SIG-M5 (cell line): Measurements from ENCODE around the gene MSI2.

ENCODE experiments used
- DNase-seq: peaks from one replicate; lab custom pipeline; 2025; lab: John Stamatoyannopoulos, UW

Gene MSI2

GRCh38 chr17:57395721-57396321, 139.5 kb downstream of the MSI2 start:
- no peak for DNase-seq

- DNase-seq = no peak
These were observed 140.2 kb downstream of the MSI2 start for GRCh38 chr17:57396511-57396921.

- no peak for DNase-seq
These were observed 141.1 kb downstream of the MSI2 start for GRCh38 chr17:57397402-57397801.

DNA sequence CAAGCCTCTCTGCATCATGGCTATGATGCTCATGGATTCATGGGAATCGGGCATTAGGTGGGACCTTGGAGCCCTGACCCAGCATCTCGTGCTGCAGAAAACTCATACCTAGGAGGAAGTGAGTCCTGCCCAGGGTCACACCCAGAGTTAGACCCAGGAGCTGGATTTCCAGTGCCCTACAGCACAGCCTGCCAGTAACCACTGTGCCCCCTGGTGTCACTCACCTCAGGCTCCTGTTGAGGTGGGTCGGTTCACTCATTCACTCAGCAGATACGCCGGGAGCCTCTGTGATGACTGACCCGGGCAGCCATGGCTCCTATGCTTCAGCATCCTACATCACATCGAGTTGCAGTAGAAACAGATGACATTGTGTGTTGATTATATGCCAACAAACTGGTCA, 143.4 kb downstream of the MSI2 start:
- no peak for DNase-seq

DNA sequence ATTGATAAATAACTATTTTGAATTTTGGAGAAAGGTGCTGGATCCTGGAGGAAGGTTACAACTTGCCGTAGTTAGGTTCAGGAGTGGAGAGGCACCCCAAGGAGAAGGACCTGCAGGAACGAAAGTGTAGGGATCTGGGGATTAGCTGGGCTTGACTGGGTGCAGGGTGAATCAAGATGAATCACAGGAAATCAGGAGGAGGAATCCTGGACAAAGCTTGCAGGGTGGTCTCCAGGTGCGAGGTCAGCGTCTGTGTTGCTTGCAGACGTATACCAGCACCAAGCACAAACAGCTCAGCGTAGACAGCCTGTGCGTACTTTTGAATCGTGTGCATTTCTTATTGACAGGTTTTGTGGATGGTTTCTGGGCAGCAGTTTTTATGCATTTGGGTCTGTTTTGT, 144.3 kb downstream of the MSI2 start:
- no peak for DNase-seq

DNA sequence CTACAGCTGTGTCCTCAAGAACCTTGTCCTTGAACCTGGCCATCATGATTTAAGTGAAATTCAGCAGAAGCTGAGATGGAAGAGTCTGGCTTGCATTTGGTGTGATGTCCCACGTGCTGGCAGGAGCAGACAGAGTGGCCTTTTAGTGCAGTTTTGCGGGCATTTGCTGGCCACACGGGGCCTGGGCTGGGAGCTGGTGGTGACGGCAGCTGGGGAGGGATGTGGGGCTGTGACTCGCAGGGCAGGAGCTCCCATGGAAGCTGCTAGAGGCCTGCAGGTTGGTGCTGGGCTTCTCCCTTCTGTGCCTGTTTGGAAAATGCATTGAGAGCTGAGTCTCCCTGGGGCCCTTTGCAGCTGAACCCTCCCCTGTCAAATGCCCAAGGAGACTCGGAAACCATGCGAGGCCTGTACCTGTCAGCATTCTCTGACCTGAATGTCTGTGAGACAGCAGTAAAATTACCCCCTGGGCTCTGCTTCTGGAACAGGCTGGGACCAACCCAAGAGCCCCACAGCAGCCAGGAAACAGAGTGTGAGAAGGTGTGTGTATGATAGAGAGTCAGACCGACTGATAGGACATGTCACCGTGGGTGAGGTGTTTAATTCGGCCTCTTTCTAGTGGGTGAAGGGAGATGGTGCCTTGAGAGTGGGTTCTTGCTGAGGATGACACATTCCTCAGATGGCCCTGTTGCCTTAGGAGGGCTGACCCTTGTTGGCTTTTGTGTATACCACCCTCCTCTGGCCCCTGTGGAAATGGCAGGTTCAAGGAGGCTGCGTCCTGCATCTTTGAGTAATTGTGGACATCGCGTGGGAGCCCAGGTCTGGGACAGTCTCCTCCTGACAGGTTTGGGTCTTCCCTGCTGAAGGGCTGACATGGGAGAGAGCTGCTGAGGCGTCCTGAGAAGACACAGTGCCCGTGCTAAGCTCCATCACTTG, 145.5 kb downstream of the MSI2 start:
- DNase-seq = no peak

DNA sequence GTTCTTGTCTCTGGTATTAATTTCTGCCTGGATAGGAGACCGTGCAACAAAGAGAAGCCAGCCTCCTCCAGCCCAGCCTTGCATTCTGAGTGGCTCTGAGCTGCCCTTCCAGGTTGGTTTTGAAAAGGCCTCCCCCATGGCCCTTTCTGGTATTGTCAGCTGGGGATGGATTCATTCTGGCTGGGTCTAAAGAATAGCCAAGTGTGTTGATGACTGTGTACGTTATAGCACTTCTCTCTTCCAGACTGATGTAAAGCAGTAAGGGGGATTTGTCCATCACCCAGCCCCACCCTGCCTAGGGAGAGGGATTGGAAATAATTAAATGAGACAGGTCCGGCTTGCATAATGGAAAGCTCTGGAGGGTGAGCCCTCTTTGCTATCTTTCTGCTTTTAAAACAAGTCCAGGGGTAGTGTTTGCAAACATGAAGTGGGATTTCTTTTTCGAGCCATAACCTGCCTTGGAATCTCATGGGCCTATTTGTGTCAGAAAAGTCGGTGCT, 146.4 kb downstream of the MSI2 start:
- no peak for DNase-seq

DNA sequence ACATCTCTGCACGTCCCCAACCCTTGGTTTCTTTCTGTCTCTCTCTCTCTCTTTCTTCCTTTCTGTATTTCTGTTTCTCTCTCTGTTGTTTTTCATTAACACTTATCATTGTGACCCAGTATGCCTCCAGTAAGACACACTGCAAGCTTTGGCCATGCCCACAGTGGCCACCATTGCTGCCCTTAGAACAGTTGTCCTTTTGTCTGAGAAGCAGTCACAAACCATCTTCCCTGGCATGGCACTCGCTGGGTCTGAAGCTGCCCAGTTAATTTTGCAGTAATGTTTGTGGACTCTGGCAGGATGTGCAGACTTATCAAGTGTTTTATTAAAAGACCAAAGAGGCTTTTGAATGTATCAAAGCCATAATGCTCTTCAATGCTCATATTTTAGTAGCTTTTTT, 146.9 kb downstream of the MSI2 start:
- DNase-seq = no peak

DNA sequence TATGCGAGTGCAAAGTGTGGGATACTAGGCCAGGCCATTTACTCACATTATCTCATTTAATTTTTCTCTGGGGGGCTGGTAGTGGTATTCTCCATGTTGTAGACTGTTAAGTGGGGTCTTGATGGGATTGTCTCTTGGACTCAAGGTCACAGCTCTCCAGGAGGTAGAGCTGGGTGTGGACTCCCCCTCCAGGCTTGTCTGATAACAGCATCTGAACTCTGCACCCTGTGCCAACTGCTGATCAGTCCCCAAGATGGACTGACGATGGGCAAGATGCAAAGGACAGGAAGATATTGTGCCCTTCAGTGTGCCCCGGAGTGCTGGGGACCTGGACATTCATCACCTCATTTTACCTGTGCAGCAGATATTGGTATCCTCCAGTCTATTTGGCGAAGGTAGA, 147.8 kb downstream of the MSI2 start:
- DNase-seq = no peak

DNA sequence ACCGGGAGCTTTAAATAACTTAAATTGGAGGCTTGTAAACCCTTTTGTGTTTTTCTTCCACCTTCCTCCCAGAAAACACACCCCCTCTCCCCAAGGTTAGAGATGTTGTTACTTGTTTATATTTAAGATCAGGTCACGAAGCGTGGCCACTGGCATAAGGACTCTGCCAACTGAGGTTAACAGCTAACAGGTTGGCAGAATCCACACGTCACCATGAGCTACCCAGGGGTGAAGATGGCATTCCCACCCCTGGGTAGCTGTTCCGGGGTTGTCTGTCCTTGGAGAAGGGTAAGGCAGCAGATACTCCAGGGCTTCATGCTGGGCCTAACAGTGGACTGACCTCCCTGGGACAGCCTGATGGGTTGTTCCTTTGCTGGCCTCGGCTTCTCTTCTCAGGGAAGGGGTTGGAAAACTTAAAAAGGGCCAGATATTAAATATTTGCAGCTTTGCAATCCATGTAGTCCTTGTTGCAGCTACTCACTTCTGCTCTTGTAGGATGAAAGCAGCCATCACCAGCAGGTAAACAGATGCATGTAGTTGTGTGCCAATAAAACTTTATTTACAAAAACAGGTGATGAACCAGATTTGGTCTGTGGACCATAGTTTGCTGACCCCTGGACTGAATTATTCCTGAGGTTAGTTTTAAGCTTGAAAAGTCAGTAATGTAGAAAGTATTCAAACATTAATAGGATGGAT, 148.6 kb downstream of the MSI2 start:
- no peak for DNase-seq

DNA sequence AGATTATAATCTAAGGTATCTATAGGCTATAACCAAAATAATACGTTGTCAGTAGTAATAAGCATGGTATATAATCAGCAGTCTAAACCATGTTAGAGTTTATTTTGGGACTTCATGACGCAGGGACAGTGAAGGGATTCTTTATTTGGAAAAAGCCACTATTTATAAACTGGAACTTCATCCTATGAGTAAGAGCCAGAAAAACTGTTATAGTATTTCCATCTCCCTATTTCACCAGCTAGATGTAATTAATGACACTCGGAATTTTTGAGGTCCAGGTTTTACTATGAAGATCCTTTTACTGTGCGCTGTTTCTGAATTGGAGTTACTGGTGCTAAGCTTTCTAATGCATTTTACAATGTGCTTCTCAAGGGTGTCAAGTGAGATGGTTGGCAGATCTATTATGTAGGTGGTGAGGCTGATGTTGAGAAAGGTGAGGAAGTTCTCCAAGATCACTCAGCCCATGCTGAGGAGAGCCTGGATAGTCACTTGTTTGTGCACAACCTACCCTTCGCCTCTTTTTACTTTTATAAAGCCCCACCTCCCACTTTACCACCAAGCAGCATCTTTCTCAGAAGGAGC, 149.3 kb downstream of the MSI2 start:
- no peak for DNase-seq

DNA sequence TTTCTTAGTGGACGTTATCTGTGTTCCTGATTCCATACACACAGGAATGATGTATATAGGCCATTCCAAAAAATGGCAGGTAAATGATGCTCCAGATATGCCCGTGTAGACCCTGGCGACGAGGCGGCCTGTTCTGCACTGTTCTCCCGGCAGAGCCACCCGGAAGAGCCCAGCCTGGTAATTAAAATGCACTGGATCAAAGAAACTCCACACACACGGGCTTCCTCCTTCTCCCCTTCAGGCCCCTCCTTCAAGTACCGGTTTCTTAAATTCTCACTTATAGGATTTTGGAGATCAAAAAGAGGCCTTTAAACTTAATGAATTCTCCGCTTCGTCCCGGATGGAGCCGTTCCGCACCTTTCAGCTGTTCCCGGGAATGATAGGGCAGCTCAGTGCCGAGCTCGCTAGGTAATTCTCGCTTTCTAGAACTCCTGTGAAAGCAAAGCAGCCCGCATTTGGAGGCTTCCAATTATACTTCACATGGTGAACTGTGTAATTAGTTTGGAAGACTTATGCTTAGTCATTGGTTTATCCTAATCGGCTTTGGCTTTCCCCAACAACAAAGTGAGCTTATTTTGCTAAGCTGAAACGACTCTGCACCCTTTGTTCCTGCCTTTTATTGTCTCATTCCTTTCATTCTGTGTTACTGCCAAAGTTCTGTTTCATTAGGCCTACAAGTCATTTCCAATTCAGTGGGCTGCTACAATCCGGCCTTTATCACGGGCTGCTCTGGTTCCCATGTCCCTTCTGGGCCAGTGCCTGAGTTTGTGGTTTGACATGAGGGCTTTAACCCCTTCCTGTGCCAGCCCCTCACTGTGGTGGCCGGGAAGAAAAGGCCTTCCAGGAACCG, 150.0 kb downstream of the MSI2 start:
- no peak for DNase-seq

DNA sequence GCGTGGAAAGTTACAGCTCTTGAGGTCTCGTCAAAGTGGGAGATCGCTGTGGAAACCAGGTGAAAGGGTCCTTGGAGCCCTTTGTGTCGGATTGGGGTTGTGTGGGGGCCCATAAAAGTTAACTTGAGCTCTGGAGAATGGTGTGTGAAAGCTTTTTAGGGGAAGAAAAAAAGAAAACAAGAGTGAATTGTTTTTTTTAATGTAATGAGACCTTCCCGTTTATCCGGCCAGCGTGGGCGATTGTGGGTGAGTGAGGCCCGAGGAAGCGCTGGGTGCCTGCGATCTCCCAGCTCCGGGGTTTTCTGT, 150.6 kb downstream of the MSI2 start:
- no peak for DNase-seq

DNA sequence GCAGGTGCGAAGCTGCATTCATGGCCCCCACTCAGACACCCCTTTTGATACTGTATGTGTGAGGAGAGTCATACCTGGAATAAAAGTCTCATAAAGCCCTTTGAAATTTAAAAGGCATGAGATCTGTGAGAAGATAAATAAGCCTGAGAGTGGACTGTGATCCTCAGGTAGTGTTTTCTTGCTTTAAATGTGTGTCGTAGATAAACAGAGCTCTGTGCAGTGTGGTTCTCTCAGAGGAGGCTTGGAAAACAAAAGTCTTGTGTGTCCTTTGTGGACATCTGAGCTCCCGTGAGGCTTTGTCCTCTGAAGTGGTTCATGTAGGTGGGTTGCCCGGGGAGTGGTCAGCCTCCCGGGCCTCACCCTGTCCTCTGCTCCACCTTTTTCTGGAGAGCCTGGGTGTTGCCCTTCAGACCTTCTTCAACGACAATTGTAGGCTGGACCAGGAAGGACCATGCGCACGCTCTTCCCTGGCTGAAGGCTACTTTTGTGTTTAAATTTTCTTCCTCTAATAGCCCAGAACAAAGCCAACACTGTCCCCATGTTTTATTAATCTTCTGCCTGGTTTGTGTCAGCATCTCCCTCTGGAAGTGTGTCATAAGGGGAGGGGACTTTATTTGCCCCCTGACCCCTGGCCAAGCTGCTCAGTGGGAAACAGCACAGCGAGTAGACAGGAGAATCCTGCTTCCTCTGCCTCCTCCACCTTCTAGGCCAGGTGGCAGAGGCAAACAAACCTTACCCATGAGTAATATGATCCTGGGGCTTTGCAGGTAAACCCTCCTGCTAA, 151.2 kb downstream of the MSI2 start:
- no peak for DNase-seq

DNA sequence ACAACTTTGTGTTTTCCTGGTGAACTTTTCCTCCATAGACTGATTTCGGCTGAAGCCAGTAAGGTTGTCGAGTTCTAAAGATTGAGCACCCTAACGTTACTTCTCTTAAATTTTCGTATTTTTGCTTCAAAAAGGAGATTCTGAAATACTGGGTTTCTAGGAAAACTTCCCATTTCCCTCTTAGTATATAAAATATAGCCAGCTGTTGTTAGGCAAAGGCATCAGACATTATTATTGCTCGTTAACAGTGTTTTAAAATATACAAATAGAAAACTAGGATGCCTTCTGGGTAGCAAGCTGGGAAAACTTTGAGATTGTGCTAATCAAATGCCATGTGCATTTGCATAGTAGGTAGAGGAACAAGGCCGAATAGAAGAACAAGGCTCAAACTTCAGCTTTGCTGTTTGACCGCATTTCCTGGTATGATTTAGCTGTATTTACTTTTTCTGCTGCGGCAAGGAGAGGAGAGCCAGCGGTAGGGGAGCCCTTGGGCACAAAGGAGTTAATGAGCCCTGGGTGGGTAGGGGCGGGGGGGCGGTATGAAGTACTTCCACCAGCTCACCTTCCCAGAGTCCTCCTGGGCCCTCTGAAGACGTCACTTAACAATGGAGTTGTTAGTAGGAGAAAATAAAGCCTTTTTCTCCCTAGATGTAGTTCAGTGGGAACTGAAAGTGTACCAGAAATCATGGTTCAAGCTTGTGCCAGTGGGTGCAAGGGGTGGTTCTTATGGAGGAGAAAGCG, 151.9 kb downstream of the MSI2 start:
- no peak for DNase-seq

GRCh38 chr17:57410169-57410568, 153.8 kb downstream of the MSI2 start:
- no peak for DNase-seq

- no peak for DNase-seq
These were observed 156.3 kb downstream of the MSI2 start for GRCh38 chr17:57412520-57413096.

DNA sequence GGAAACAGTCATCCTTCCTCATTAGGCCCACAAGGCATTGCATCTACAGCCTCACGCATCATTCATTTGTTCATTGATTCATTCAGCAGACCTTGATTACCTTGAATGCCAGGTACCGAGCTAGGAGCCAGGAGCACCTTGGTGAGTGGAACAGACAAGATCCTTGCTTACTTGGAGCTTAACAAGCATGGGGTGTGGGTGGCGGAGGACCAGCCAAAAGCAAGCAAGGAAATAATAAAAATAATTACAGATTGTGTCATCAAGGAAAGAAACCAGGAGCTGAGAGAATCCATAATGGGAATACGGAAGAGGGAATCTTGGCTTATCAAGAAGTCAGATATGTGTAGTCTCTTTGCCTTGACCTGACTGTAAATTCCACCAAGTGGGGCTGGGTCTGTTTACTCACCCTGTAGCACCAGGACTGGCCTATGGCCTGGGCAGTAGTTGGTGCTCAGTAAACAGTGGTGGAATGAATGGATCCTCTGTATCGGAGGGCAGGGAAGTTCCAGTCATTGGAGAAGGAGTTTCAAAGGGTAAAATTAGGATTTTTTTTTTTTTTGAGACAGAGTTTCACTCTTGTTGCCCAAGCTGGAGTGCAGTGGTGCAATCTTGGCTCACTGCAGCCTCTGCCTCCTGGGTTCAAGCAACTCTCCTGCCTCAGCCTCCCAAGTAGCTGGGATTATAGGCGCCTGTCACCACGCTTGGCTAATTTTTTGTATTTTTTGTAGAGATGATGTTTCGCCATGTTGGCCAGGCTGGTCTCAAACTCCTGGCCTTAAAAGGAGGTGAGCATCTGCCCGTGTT, 157.7 kb downstream of the MSI2 start:
- no peak for DNase-seq

DNA sequence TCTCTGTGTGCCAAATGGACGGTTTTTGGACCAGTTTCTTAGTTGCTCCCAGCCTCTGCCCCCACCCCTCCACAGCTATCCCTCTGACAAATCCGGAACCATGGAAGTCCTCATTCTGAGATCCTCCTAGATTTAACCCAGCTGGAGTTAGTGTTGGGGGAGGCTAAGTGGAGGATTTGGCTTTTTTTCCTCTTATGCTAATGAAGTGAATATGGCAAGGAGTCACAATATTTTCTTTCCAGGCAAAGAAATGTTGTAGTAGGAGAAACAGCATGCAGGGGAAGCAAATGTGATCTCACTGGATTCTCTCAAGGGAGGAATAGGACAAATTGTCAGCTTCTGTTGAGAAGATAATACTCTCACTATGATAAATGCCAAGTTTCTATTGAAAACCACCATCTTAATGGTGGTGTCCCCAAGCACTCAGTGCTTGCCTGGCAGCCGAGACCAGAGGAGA, 159.5 kb downstream of the MSI2 start:
- no peak for DNase-seq
